Activated T-cell treated with anti-CD3 and anti-CD28 coated beads, Interleukin-2, amount 50 U/mL, for 72 hours (primary cell): ENCODE results near the gene ADAMTS12. TPM values are rescaled to one million over a fixed set of nuclear protein-coding genes. Genes with fewer than 3 reads are reported as not detected.
"Not testable (repeated sequence)": the region's sequence is repeated elsewhere in the genome, so short reads cannot be mapped to it uniquely, and the experiment has no call there.

Experiments
- ATAC-seq, 2 donors: fragments of 150-1000 bp; cut with Tn5 transposase; replicated peaks in 1 of 2; 2 replicates each; pipeline ENCODE4 v1.10.0; 2021; ENCODE audit warnings: moderate library complexity in 2 of 2, mild to moderate bottlenecking in 1 of 2
- DNase-seq, 2 donors: peaks; one replicate each; pipeline ENCODE4 v3.0.0; 2021 to 2022; ENCODE audit warnings: mixed read lengths in 1 of 2
- H3K27ac Mint-ChIP-seq: one replicate; pipeline ENCODE4 v1.8.0; 2022; ENCODE audit warnings: mild to moderate bottlenecking, moderate library complexity, mixed read lengths
- H3K27me3 Mint-ChIP-seq: one replicate; pipeline ENCODE4 v1.8.0; 2022; ENCODE audit warnings: low read depth, mixed read lengths
- H3K36me3 Mint-ChIP-seq, 2 donors: one replicate each; pipeline ENCODE4 v1.8.0; 2022; ENCODE audit warnings: mixed read lengths in 2 of 2, mild to moderate bottlenecking in 1 of 2; ENCODE audit not compliant: insufficient read depth in 2 of 2
- H3K4me1 Mint-ChIP-seq: one replicate; pipeline ENCODE4 v1.8.0; 2022; ENCODE audit warnings: low read depth, mixed read lengths
- H3K4me3 Mint-ChIP-seq, 2 donors: one replicate each; pipeline ENCODE4 v1.8.0; 2022; ENCODE audit warnings: mild to moderate bottlenecking in 2 of 2, mixed read lengths in 2 of 2, moderate library complexity in 2 of 2
- H3K9me3 Mint-ChIP-seq, 2 donors: one replicate each; pipeline ENCODE4 v1.8.0; 2022; ENCODE audit warnings: mixed read lengths in 2 of 2
- total RNA-seq, 2 donors: library from RNA; stranded (reverse); gene quantifications; one replicate each; pipeline ENCODE4 v1.2.3, GENCODE V29; 2022

The ADAMTS12 gene
- total RNA-seq, 2 donors from 2014 or later = 0.05 TPM; not detected in 1

DNA sequence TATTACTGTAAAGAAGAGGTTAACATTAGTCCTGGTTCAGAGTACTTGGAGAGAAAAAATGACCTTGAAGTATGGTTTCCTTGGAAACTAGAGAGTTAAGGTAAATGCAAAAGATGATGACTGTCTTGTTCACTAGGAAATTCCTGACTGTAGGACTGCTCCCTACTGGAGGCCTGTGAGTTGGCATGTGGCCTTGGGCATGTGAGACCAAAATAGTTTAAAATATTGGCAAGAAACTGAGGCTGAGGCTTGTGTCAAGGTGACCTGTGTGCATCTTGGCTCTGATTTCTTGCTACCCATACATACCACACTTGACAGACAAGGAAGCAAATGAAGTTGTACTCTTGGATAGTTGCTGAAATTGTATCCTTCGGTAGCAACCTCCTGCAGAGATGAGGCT is 354.6 kb downstream of the ADAMTS12 start:
- Mint-ChIP-seq H3K36me3 (no peaks in the 10 kb centered on the region), H3K27ac (no peak overlapping the region), H3K4me1 (no peaks in the 10 kb centered on the region), H3K9me3 (peaks cover 0 to under 1% of the 10 kb centered on the region in 2 donors), H3K4me3 (no peak overlapping the region), H3K27me3 (peaks cover 2% of the 10 kb centered on the region)
- no peak for DNase-seq
- ATAC-seq = no peak

DNA sequence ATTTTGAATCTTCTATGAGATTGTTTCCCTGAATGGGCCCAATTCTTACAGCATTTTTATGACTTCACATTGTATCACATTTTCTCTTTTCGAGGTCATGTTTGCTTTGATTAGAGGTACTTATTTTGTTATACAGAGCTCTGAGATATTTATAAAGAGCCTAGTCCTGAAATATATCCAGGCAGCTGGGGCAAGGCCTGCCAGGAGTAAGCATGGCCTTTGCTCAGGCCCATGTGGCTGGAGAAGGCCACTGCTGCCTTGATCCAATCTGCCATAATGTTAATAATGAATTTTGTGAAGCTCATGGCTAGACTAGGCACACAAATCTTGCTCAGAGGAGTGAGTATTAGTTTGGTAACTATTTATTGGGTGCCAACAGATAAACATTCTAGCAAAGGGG is 355.0 kb downstream of the ADAMTS12 start:
- Mint-ChIP-seq H3K4me1 (no peaks in the 10 kb centered on the region), H3K4me3 (no peak overlapping the region), H3K36me3 (no peaks in the 10 kb centered on the region), H3K9me3 (no peaks in the 10 kb centered on the region), H3K27ac (no peak overlapping the region), H3K27me3 (no peaks in the 10 kb centered on the region)
- no peak for ATAC-seq
- no peak for DNase-seq

DNA sequence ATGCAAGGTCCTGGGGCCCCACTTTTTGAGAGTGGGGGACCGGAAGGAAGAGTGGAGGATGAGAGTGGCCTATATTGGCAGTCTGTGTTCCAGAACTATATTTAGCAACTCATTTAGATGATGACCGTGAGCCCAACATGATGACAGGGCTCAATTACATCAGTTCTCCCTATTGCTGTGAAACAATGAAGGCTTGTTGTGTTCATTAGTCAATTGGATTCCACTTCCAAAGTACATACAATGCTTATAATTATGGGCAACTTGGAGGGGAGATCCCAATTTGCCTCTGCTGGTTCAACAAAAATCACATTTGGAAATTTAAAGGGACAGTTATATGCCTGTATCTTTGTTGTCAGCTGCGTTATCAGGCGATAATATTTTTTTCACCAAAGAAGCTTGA is 360.0 kb downstream of the ADAMTS12 start:
- ATAC-seq = no peak
- Mint-ChIP-seq H3K27me3 (no peaks in the 10 kb centered on the region), H3K27ac (no peak overlapping the region), H3K9me3 (no peaks in the 10 kb centered on the region), H3K36me3 (no peaks in the 10 kb centered on the region), H3K4me1 (no peaks in the 10 kb centered on the region), H3K4me3 (no peak overlapping the region)
- DNase-seq = no peak

DNA sequence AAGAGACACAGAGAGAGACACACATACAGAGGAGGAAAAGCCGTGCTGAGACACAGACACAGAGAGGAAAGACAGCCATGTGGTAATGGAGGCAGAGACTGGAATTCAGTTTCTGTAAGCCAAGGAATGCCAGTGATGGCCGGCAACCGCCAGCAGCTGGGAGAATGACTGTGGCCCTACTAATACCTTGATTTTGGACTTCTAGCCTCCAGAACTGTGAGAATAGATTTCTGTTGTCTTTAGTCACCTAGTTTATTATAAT is 360.8 kb downstream of the ADAMTS12 start:
- Mint-ChIP-seq H3K9me3 (no peaks in the 10 kb centered on the region), H3K36me3 (no peaks in the 10 kb centered on the region), H3K4me3 (no peak overlapping the region), H3K27ac (no peak overlapping the region), H3K4me1 (no peaks in the 10 kb centered on the region), H3K27me3 (no peaks in the 10 kb centered on the region)
- ATAC-seq = no peak
- DNase-seq = no peak

DNA sequence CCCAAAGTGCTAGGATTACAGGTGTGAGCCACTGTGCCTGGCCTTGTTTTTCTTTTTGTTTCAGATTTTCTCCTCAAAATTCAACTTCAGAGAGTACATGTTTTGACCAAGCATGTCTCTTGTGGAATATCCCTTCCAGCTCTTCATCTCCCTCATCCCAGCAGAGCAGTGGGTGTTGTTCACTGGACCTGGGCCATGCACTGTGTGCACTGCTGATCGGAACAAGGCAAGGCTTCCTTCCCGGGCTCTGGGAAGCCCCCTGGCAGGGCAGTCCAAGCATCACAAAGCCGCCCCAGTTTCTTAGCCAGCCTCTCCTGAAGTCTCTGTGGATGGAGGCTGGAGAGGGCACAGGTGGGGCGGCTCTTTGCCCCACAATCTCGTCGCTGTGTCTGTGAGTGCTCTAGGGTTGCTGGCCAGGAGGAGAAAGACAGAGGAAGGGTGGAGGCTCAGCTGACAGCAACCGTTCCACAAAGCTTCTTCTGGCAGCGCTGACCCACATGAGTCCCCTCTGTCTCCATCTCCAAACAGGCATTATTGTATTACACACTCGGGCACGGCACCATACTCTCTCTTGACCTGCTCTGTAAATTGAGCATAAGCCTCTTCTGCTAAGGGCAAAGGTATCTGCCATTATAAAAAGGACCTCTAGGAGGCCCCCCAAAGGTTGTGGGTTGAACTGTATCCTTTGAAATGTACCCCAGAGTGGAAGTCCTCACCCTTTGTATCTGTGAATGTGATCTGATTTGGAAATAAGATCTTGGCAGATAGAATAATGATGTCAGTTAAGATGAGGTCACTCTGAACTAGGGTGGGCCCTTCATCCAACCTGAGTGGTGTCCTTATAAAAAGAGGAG is 361.4 kb downstream of the ADAMTS12 start:
- no peak for ATAC-seq
- no peak overlapping the region for H3K4me3 Mint-ChIP-seq

DNA sequence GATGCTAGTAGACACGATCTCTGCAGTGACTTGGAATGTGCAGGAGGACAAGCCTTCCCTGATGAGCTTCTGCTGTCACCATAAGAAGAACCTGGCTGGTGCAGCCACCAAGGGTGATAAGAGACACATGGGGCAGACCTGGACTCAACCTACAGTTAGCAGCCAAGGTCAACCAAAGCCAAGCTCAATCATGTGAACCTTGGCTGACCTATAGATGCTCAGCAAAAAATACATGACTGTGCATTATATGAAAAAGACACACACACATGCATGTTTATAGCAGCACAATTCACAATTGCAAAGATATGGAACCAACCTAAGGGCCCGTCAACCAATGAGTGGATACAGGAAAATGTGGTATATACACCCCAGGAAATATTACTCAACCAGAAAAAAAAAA is 364.1 kb downstream of the ADAMTS12 start:
- no peak for DNase-seq
- no peaks in the 10 kb centered on the region for H3K9me3 Mint-ChIP-seq
- no peaks in the 10 kb centered on the region for H3K27me3 Mint-ChIP-seq
- H3K4me1 Mint-ChIP-seq = peaks cover 5% of the 10 kb centered on the region
- ATAC-seq = no peak
- no peak overlapping the region for H3K4me3 Mint-ChIP-seq
- no peak overlapping the region for H3K27ac Mint-ChIP-seq
- no peaks in the 10 kb centered on the region for H3K36me3 Mint-ChIP-seq

More for the DNA sequence above, 361.4 kb downstream of the ADAMTS12 start:
- DNase-seq = no peak
- no peaks in the 10 kb centered on the region for H3K36me3 Mint-ChIP-seq
- H3K9me3 Mint-ChIP-seq = no peaks in the 10 kb centered on the region
- no peaks in the 10 kb centered on the region for H3K27me3 Mint-ChIP-seq
- H3K4me1 Mint-ChIP-seq = no peaks in the 10 kb centered on the region
- H3K27ac Mint-ChIP-seq = no peak overlapping the region

DNA sequence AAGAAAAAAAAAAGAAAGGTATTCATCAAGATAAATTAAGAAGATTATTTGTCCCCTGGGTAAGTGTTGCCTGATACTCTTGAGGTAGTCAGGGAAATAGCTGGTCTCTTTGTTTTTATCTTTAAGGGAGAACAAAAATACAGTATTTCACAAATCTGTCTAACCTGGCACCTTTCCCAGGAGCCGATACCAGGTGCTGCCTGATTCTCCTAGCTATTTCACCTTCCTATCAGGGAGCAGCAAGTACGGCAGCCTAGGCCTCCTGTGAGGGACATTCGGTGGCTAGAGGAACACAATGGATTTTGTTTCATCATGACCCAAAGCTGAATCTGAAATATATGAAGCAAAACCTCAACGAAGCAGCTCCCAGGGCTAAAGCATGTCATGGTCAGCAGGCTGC is 365.0 kb downstream of the ADAMTS12 start:
- no peaks in the 10 kb centered on the region for H3K9me3 Mint-ChIP-seq
- no peak for DNase-seq
- no peaks in the 10 kb centered on the region for H3K27me3 Mint-ChIP-seq
- H3K36me3 Mint-ChIP-seq = no peaks in the 10 kb centered on the region
- no peak for ATAC-seq
- H3K27ac Mint-ChIP-seq = no peak overlapping the region
- no peak overlapping the region for H3K4me3 Mint-ChIP-seq
- peaks cover 5% of the 10 kb centered on the region for H3K4me1 Mint-ChIP-seq

DNA sequence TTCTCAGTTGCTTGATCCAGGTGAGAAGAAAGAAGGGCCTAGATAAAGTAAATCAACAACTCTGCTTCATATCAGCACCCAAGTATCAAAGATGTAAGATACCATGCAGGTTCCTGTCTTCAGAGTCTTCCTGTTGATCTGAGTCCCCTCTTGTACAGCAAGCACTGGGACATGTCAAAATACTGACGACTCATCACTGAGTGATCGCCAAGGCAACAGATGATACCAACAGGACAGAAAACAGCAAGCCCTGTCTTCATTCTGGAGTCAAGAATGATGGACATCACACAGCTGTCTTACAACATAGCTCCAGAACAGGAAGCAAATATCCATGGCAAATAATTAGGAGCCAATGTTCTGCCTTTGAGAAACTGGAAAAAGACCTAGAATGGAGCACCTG is 367.3 kb downstream of the ADAMTS12 start:
- H3K36me3 Mint-ChIP-seq = no peaks in the 10 kb centered on the region
- peaks cover 0 to under 1% of the 10 kb centered on the region in 2 donors for H3K9me3 Mint-ChIP-seq
- H3K27me3 Mint-ChIP-seq = no peaks in the 10 kb centered on the region
- ATAC-seq (no peak), DNase-seq (no peak)
- H3K4me3 Mint-ChIP-seq = no peak overlapping the region
- peaks cover 5% of the 10 kb centered on the region for H3K4me1 Mint-ChIP-seq
- no peak overlapping the region for H3K27ac Mint-ChIP-seq

DNA sequence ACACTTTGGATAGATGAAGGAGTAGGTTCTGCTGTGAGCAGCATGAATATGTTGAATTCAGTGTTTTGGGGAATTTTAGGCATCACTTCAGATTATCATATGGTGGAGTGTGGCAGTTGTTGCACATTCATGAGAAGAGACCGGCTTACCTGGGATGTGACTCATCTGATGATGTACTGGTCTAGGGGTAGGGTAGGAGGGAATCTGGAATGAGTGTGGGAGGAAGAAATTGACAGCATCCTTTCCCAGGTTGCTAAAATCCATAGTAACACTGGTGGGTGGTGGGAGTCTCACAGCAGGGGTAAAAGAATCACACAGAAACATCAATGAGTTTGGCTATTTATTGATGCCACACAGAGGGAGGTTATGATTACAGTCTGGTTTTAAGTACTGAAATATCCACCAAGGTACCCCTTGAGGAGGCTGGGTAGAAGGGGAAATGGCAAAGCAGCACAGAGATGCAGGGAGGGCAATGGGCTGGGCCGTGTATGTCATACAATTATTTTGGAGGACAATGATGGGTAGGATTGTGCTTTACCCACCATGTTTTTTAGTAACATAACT is 368.5 kb downstream of the ADAMTS12 start:
- DNase-seq (no peak), ATAC-seq (peak; percentile 34 to 76)
- Mint-ChIP-seq H3K27me3 (no peaks in the 10 kb centered on the region), H3K9me3 (peaks cover 3 to 5% of the 10 kb centered on the region in 2 donors), H3K27ac (no peak overlapping the region), H3K4me1 (peaks cover 5% of the 10 kb centered on the region), H3K4me3 (no peak overlapping the region), H3K36me3 (no peaks in the 10 kb centered on the region)

DNA sequence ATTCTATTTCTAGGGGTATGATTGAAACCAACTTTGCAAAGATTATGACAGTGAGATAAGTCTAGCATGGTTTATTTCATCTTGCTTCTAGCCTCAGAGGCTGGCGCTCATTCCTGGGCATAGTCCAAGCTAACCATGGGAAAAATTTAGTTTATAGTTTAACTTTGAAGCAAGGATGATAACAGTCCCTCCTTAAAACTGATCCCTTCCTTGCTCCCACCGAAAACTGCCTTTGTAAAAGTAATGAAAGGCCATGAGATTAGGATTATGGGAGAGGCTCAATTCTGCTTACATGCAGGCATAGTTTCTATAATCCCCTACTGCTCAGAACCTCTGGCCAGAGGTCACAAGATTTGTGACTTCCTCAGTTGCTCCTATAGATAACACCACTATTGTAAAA is 375.4 kb downstream of the ADAMTS12 start:
- no peaks in the 10 kb centered on the region for H3K27me3 Mint-ChIP-seq
- H3K27ac Mint-ChIP-seq = no peak overlapping the region
- H3K9me3 Mint-ChIP-seq = peaks cover 3 to 11% of the 10 kb centered on the region in 2 donors
- DNase-seq = no peak
- H3K4me1 Mint-ChIP-seq = no peaks in the 10 kb centered on the region
- no peaks in the 10 kb centered on the region for H3K36me3 Mint-ChIP-seq
- no peak overlapping the region for H3K4me3 Mint-ChIP-seq
- ATAC-seq = no peak

DNA sequence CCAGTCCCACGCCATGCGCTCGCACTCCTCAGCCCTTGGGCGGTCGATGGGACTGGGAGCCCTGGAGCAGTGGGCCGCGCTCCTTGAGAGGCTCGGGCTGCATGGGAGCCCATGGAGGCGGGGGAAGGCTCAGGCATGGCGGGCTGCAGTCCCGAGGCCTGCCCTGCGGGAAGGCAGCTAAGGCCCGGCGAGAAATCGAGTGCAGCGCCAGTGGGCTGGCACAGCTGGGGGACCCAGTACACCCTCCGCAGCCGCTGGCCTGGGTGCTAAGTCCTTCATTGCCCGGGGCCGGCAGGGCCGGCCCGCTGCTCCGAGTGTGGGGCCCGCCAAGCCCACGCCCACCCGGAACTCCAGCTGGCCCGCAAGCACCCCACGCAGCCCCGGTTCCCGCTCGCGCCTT is 376.4 kb downstream of the ADAMTS12 start:
- not testable (repeated sequence) for H3K36me3 Mint-ChIP-seq, ATAC-seq, H3K27ac Mint-ChIP-seq, H3K4me3 Mint-ChIP-seq, DNase-seq, H3K27me3 Mint-ChIP-seq, H3K4me1 Mint-ChIP-seq
- peaks cover 3 to 11% of the 10 kb centered on the region in 2 donors for H3K9me3 Mint-ChIP-seq

DNA sequence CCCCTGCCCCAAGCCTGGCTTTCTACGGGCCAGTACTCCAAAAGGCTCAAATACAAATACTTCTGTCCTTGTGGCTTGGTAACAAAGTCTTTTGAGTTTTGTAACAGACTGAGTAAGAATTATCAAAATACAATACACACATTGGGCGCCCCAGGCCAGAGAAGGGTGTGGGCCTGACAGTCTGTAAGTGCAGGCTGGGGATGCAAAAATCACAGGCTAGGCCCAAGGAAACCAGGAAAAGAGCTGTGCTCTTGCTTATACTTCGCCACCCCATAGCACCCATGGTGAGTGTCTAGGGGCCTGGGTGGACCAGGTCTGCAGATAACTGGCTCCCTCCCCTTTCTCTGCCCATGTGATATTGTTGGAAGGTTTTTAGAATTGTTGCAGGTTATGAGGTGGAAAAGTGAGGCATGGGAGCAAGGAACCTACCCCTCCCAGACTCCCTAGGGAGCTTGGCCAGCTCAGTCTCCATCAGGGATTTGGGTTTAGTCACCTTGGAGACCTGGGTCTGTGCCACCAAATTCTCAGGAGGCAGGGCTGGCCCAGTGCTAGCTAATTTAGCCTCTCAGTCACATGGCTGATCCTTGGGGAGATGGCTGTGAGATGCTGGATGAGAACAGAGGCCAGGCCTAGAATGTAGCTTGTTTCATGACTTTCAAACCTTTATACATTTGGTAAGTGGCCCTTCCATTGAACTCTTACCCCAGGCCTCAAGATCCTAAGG is 378.2 kb downstream of the ADAMTS12 start:
- H3K27me3 Mint-ChIP-seq = no peaks in the 10 kb centered on the region
- H3K27ac Mint-ChIP-seq = no peak overlapping the region
- no peak for ATAC-seq

DNA sequence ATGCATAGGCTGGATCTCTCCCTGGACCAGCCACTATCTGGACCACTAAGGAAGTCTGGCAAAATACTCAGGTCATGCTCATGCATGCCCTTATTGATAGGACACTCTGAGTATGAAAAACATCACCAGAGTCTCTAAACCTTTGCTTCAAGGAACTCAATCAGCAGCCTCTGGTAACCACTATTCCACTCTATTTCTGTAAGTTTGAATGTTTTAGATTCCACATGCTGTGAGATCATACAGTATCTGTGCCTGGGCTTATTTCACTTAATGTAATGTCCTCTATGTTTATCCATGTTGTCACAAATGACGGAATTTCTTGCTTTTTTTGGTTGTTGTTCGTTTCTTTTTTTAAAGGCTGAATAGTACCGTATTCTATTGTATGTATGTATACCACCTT is 382.8 kb downstream of the ADAMTS12 start:
- H3K27ac Mint-ChIP-seq = no peak overlapping the region
- no peaks in the 10 kb centered on the region for H3K4me1 Mint-ChIP-seq
- no peak overlapping the region for H3K4me3 Mint-ChIP-seq
- no peaks in the 10 kb centered on the region for H3K9me3 Mint-ChIP-seq
- no peak for DNase-seq
- no peaks in the 10 kb centered on the region for H3K27me3 Mint-ChIP-seq
- no peaks in the 10 kb centered on the region for H3K36me3 Mint-ChIP-seq
- no peak for ATAC-seq

More for the DNA sequence above, 378.2 kb downstream of the ADAMTS12 start:
- no peaks in the 10 kb centered on the region for H3K36me3 Mint-ChIP-seq
- no peak for DNase-seq
- no peak overlapping the region for H3K4me3 Mint-ChIP-seq
- H3K9me3 Mint-ChIP-seq = peaks cover 0 to 7% of the 10 kb centered on the region in 2 donors
- no peaks in the 10 kb centered on the region for H3K4me1 Mint-ChIP-seq
